ENCODE results near the gene SPON1. TPM values are rescaled to one million over a fixed set of nuclear protein-coding genes. Genes with fewer than 3 reads are reported as not detected.

The SPON1 gene
- total RNA-seq, 1 donor from 2014 or later: 22.4 TPM

DNA sequence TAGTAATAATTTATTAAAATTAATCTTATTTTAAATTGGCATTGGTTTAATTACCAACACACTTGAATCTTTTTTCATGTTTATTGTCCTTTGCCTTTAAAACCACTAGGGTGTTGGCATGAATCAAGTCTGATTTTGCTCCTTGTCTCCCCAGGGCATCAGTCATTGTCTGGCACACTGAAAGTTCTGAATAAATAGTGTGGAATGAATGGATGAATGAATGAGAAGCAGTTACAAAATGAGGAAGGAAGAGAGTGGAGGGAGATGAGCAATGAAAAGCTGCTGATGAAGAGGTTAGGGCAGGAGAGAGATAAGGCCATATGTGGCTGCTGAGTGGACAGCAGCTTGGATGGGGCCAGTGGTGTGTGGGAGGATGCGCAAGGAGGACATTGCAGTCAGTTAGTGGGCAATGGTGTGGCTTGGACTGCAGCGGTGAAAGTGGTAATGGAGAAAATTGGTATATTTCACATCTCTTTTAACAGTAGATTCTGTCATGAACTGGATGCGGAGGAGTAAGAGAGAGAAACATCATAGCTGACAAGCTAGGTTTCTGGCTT is 132.0 kb downstream of the SPON1 start:
- H3K4me3 ChIP-seq (ENCODE audit: low read depth, low read length): no peak overlapping the region
- DNase-seq (ENCODE audit: low read depth): no peak
- TF ChIP-seq, protein P1, sequence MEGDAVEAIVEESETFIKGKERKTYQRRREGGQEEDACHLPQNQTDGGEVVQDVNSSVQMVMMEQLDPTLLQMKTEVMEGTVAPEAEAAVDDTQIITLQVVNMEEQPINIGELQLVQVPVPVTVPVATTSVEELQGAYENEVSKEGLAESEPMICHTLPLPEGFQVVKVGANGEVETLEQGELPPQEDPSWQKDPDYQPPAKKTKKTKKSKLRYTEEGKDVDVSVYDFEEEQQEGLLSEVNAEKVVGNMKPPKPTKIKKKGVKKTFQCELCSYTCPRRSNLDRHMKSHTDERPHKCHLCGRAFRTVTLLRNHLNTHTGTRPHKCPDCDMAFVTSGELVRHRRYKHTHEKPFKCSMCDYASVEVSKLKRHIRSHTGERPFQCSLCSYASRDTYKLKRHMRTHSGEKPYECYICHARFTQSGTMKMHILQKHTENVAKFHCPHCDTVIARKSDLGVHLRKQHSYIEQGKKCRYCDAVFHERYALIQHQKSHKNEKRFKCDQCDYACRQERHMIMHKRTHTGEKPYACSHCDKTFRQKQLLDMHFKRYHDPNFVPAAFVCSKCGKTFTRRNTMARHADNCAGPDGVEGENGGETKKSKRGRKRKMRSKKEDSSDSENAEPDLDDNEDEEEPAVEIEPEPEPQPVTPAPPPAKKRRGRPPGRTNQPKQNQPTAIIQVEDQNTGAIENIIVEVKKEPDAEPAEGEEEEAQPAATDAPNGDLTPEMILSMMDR (conservative IDR thresholded peaks at IDR 0.05; ENCODE audit: low read depth, low read length): no peak

DNA sequence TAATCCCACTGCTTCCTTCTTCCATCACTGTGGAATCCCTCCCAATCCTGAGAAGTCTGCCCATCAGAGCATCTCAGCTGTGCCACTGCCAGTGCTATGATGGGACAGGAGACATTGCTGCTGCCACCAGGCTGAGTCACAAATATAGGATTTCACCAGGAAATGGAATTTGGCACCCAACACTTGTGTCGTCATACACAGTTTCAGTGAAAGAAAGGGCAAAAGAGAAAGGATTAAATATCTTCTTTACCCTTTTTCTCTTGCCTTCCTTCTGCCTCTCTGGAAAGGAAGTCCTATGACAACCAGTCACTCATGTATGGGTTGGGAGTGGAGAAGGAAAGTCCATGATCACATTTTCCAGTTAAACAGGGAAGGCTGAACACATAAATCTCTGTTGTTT is 133.4 kb downstream of the SPON1 start:
- TF ChIP-seq, protein P1 (conservative IDR thresholded peaks at IDR 0.05; ENCODE audit: low read depth, low read length): no peak
- no peak for DNase-seq (ENCODE audit: low read depth)

DNA sequence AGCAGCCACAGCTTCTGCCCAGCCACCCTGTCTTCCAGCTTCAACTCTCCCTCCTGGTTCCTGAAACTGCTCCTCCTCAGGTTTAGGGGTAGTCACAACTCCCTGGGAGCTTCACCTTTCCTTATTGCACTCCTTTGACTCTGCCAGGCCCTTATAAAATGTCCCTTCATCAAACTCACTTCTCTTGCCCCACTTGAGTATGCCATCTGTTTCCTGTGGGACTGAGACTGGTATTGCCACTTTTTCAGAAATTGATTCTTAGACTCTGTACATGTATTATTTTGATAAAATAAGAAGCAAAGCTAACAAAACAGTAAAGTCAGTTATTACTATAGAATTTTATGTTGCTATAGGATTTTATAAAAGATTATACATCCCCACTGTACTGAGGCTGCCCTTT is 134.1 kb downstream of the SPON1 start:
- DNase-seq (ENCODE audit: low read depth): no peak

More for the DNA sequence above, 133.4 kb downstream of the SPON1 start:
- no peak overlapping the region for H3K4me3 ChIP-seq (ENCODE audit: low read depth, low read length)

DNA sequence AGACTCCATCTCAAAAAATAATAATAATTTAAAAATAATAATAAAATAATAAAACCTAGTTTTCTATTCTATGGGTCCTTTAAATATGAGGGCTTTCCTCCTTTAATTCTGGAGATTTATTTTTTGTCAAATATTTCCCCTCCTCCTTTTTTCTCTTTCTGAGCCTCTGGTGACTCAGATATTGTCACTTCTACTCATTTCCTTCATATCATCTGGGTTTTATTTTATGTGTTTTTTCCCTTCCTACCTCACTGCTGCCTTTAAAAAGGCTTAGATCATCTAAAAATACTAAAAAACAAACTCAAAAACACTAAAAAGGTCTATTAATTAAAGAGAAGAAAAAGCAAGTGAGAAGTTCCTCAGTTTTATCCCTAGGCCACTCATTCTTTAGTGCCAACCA is 138.9 kb downstream of the SPON1 start:
- DNase-seq (ENCODE audit: low read depth): no peak
- H3K4me3 ChIP-seq (ENCODE audit: low read depth, low read length): no peak overlapping the region
- TF ChIP-seq, protein P1 (conservative IDR thresholded peaks at IDR 0.05; ENCODE audit: low read depth, low read length): no peak

More for the DNA sequence above, 134.1 kb downstream of the SPON1 start:
- TF ChIP-seq, protein P1 (conservative IDR thresholded peaks at IDR 0.05; ENCODE audit: low read depth, low read length): no peak
- no peak overlapping the region for H3K4me3 ChIP-seq (ENCODE audit: low read depth, low read length)

DNA sequence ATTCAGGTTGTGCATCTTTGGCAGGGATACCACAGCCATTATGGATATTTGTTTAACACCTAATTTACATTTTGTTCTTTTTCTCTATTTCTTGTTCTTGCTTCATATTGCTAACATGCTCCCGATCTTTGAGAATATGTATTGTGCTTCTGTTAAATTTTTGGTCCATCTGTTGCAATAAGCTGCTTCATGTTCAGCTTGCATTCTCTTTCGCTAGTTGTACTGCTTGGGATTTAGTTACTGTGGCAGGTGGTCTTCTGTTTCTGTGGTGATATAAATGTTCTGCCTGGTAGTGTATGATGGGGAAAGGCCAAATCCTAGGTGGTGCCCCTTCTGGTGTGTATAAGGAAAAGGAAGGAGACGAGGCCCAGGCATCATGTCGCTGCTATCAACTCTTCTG is 140.2 kb downstream of the SPON1 start:
- no peak for DNase-seq (ENCODE audit: low read depth)
- TF ChIP-seq, protein P1 (conservative IDR thresholded peaks at IDR 0.05; ENCODE audit: low read depth, low read length): no peak
- no peak overlapping the region for H3K4me3 ChIP-seq (ENCODE audit: low read depth, low read length)

DNA sequence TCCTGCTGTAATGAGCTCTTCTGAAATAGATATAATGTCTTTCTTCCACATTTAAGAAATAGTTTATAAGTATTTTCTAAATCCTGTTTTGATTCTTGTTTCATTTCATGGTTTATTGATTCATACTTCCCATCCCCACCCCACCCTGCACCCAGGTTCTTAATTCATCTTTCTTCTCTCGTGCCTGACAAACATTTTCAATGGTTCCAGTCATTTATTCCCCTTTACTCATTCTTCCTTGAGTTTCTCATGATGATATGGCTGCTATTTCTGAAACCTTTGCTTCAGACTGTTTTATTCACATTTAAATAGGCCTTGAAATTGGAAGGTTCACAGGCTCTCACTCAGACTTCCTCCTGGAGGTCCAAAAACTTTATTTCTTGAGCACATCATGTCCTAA is 142.9 kb downstream of the SPON1 start:
- no peak overlapping the region for H3K4me3 ChIP-seq (ENCODE audit: low read depth, low read length)
- DNase-seq (ENCODE audit: low read depth): no peak
- TF ChIP-seq, protein P1 (conservative IDR thresholded peaks at IDR 0.05; ENCODE audit: low read depth, low read length): no peak

DNA sequence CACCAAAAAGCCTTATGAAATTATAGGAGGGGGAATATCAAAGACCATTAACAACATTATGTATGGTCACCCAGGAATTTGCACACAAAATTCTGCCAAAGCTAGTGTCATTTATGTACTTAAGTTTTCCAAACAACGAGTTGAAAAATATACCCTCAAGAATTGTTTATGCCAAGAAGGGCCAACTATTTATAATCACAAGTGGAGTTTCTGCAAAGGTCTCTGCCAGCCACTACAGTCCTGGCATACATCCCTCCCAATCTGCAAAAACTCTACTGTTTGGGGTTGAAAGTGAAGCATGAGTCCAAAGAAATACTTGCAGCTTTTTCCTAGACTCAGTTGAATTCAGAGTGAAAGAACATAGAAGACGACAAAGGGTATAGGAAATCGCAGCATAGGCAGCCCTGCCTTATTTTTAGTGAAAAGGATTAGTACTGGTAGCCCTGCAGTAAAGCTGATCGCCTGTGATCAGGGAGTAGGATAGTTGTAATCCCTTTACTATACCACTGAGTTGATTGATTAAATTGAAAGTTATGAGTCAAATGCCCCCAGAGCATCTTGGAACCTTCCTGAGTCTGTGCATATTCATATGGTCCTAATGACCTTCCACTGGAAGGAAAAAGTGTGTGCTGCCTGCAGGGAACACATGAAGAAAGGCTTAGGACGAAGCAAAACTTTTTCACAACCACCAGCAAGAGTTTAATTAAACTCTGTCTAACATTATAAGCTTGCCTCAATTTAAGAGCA is 144.0 kb downstream of the SPON1 start:
- TF ChIP-seq, protein P1 (conservative IDR thresholded peaks at IDR 0.05; ENCODE audit: low read depth, low read length): no peak
- DNase-seq (ENCODE audit: low read depth): no peak
- H3K4me3 ChIP-seq (ENCODE audit: low read depth, low read length): no peak overlapping the region

Data from epithelial cell of proximal tubule (primary cell).